ENCODE measurements around the gene DBET.

DNA sequence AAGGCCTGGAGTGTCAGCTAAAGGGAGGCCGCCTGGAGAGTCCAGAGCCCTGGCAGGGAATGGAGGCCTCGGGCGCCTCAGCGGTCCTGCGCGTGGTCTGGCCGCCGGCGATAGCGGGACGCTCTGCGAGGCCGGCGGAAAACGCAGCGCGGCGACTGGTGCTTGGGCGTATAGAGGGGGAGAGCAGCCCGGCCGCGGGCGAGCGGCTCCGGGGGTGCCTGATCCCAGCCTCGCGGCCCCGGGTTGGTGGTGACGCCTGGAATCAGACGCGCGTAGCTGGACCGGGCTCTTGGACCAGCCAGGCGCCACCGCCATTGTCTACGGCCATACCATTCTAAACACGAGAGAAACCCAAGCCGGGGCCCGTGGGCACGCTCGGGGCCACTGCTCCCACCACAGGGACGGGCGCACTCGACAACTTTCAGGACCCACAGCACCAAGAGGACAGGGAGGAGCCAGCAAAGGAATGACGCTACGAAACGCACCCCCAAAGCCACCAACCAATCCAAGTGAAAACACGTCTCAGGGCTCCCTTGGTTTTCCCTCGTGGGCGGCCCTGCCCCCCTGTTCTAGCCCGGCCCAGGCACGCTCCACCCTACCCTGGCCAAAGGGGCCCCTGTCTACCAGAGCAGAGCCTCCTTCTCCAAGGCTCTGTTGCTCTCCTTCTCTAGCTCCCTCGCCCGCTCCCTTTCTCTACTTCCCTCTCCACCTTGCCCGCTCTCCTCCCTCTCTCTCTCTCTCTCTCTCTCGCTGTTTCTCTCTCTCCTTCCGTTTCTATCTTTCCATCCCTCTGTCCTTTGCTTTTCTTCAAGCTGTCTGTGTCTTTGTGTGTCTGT is 45.1 kb upstream of the DBET start:
- TF ChIP-seq, protein P1, sequence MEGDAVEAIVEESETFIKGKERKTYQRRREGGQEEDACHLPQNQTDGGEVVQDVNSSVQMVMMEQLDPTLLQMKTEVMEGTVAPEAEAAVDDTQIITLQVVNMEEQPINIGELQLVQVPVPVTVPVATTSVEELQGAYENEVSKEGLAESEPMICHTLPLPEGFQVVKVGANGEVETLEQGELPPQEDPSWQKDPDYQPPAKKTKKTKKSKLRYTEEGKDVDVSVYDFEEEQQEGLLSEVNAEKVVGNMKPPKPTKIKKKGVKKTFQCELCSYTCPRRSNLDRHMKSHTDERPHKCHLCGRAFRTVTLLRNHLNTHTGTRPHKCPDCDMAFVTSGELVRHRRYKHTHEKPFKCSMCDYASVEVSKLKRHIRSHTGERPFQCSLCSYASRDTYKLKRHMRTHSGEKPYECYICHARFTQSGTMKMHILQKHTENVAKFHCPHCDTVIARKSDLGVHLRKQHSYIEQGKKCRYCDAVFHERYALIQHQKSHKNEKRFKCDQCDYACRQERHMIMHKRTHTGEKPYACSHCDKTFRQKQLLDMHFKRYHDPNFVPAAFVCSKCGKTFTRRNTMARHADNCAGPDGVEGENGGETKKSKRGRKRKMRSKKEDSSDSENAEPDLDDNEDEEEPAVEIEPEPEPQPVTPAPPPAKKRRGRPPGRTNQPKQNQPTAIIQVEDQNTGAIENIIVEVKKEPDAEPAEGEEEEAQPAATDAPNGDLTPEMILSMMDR (CRISPR knock-in tag; IDR thresholded peaks at IDR 0.05) = no peak
- TF ChIP-seq FOXK1 (CRISPR knock-in tag; IDR thresholded peaks at IDR 0.05; ENCODE audit: borderline replicate concordance, low read depth) = no peak
- no peak for TF ChIP-seq ZNF230 (CRISPR knock-in tag; IDR thresholded peaks at IDR 0.05)
- TF ChIP-seq IRF2 (CRISPR knock-in tag; IDR thresholded peaks at IDR 0.05) = no peak
- TF ChIP-seq CBX5 (CRISPR knock-in tag; IDR thresholded peaks at IDR 0.05; ENCODE audit: borderline replicate concordance) = no peak
- TF ChIP-seq, protein P2, sequence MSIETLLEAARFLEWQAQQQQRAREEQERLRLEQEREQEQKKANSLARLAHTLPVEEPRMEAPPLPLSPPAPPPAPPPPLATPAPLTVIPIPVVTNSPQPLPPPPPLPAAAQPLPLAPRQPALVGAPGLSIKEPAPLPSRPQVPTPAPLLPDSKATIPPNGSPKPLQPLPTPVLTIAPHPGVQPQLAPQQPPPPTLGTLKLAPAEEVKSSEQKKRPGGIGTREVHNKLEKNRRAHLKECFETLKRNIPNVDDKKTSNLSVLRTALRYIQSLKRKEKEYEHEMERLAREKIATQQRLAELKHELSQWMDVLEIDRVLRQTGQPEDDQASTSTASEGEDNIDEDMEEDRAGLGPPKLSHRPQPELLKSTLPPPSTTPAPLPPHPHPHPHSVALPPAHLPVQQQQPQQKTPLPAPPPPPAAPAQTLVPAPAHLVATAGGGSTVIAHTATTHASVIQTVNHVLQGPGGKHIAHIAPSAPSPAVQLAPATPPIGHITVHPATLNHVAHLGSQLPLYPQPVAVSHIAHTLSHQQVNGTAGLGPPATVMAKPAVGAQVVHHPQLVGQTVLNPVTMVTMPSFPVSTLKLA (IDR thresholded peaks at IDR 0.05) = no peak
- TF ChIP-seq JUN (CRISPR knock-in tag; IDR thresholded peaks at IDR 0.05) = no peak
- TF ChIP-seq TEAD2 (CRISPR knock-in tag; IDR thresholded peaks at IDR 0.05) = no peak
- TF ChIP-seq, protein P3, sequence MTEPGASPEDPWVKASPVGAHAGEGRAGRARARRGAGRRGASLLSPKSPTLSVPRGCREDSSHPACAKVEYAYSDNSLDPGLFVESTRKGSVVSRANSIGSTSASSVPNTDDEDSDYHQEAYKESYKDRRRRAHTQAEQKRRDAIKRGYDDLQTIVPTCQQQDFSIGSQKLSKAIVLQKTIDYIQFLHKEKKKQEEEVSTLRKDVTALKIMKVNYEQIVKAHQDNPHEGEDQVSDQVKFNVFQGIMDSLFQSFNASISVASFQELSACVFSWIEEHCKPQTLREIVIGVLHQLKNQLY (CRISPR knock-in tag; IDR thresholded peaks at IDR 0.05) = no peak

Measured in HepG2 (cell line).